B cell (primary cell): ENCODE measurements around the gene VWCE. TPM values are rescaled to one million over a fixed set of nuclear protein-coding genes. Genes with fewer than 3 reads are reported as not detected.

Source experiments
- ATAC-seq: fragments of 200-7000 bp; cut with Tn5 transposase; one replicate; pipeline ENCODE4 v1.10.0; 2021; ENCODE audit warnings: low read depth, mild to moderate bottlenecking, moderate number of reproducible peaks, moderate library complexity
- CTCF ChIA-PET: fragments of 350-600 bp; sonication (Branson Sonifier 250); formaldehyde crosslinking; loops from one replicate; lab custom pipeline; 2021; ENCODE audit warnings: antibody characterized with exemption, inconsistent platforms; lab: Charles Lee
- POLR2A ChIA-PET: fragments of 350-600 bp; sonication (Branson Sonifier 250); formaldehyde crosslinking; loops from one replicate; lab custom pipeline; 2021; ENCODE audit warnings: antibody characterized with exemption; lab: Charles Lee
- DNase-seq: peaks from one replicate; pipeline ENCODE4 v3.0.0; 2013
- H2AFZ ChIP-seq: 2 replicates; pipeline ENCODE4 v1.6.1; 2012; ENCODE audit warnings: mild to moderate bottlenecking, low read depth, low read length; ENCODE audit not compliant: insufficient read depth, poor library complexity, severe bottlenecking
- H3K27ac ChIP-seq, 2 donors: 1 replicate in 1 of 2; 2 replicates in 1 of 2; pipeline ENCODE4 v1.5.1; 2012 to 2013; ENCODE audit warnings: low read length in 2 of 2, mild to moderate bottlenecking in 2 of 2, moderate library complexity in 1 of 2
- H3K27me3 ChIP-seq, 4 experiments: fragments of 200-600 bp in 1 of 4; sonication (generic) in 1 of 4; replicated peaks in 1 of 4; 1 replicate in 2 of 4; 2 replicates in 2 of 4; pipeline versions ENCODE4 v1.6.1 to v1.7.0; 2013 to 2016; ENCODE audit warnings: low read length in 3 of 4, mild to moderate bottlenecking in 2 of 4, mixed read lengths in 1 of 4, moderate library complexity in 1 of 4; ENCODE audit not compliant: insufficient read depth in 4 of 4, control insufficient read depth in 3 of 4; ENCODE audit errors: control extremely low read depth in 1 of 4
- H3K36me3 ChIP-seq, 2 experiments: replicated peaks in 1 of 2; 1 replicate in 1 of 2; 2 replicates in 1 of 2; pipeline versions ENCODE4 v1.6.1 to v1.7.1; 2013; ENCODE audit warnings: low read length in 1 of 2; ENCODE audit not compliant: insufficient read depth in 2 of 2, control insufficient read depth in 1 of 2; ENCODE audit errors: control extremely low read depth in 1 of 2, extremely low read depth in 1 of 2
- H3K4me1 ChIP-seq, 2 donors: fragments of 200-600 bp in 1 of 2; sonication (generic) in 1 of 2; 1 replicate in 1 of 2; 2 replicates in 1 of 2; pipeline versions ENCODE4 v1.5.1 to v1.6.1; 2013 to 2017; ENCODE audit warnings: low read length in 2 of 2; ENCODE audit not compliant: control insufficient read depth in 2 of 2, insufficient read depth in 2 of 2
- H3K4me2 ChIP-seq: replicated peaks from 2 replicates; pipeline ENCODE3; 2012; ENCODE audit warnings: mild to moderate bottlenecking, low read depth, low read length; ENCODE audit not compliant: poor library complexity, severe bottlenecking
- H3K4me3 ChIP-seq, 5 experiments: fragments of 200-600 bp in 1 of 5; sonication (generic) in 1 of 5; 1 replicate in 3 of 5; 2 replicates in 2 of 5; pipeline versions ENCODE4 v1.5.1 to v1.7.0; 2011 to 2016; ENCODE audit warnings: low read length in 4 of 5, mild to moderate bottlenecking in 4 of 5, low read depth in 2 of 5, control low read depth in 1 of 5, moderate library complexity in 1 of 5; ENCODE audit not compliant: insufficient read depth in 1 of 5; ENCODE audit errors: control extremely low read depth in 1 of 5, extremely low read depth in 1 of 5
- H3K79me2 ChIP-seq: fragments of 200-600 bp; sonication (generic); one replicate; pipeline ENCODE4 v1.6.0; 2016; ENCODE audit warnings: low read length; ENCODE audit not compliant: control insufficient read depth, insufficient read depth
- H3K9ac ChIP-seq: fragments of 200-600 bp; sonication (generic); 2 replicates; pipeline ENCODE4 v1.6.1; 2017; ENCODE audit warnings: mild to moderate bottlenecking, low read length, moderate library complexity
- H3K9me3 ChIP-seq, 3 donors: one replicate each; pipeline versions ENCODE4 v1.6.1 to v1.7.1; 2013; ENCODE audit warnings: low read length in 2 of 3; ENCODE audit not compliant: control insufficient read depth in 2 of 3, insufficient read depth in 1 of 3; ENCODE audit errors: control extremely low read depth in 1 of 3
- H4K20me1 ChIP-seq: 2 replicates; pipeline ENCODE4 v1.6.0; 2012; ENCODE audit warnings: mild to moderate bottlenecking, low read length; ENCODE audit not compliant: insufficient read depth, control insufficient read depth, poor library complexity, severe bottlenecking
- H3K27ac Mint-ChIP-seq: one replicate; pipeline ENCODE4 v1.8.0; 2021; ENCODE audit warnings: mixed read lengths
- H3K27me3 Mint-ChIP-seq: one replicate; pipeline ENCODE4 v1.8.0; 2021; ENCODE audit warnings: mixed read lengths
- H3K4me1 Mint-ChIP-seq: one replicate; pipeline ENCODE4 v1.8.0; 2021; ENCODE audit warnings: mixed read lengths
- H3K4me3 Mint-ChIP-seq: one replicate; pipeline ENCODE4 v1.8.0; 2021; ENCODE audit warnings: mixed read lengths
- H3K9me3 Mint-ChIP-seq: one replicate; pipeline ENCODE4 v1.8.0; 2022; ENCODE audit warnings: mixed read lengths; ENCODE audit not compliant: insufficient read depth
- CTCF ChIP-seq: fragments of 200-600 bp; IDR thresholded peaks from one replicate; pipeline ENCODE4 v1.8.0; 2022; ENCODE audit warnings: antibody characterized with exemption, mild to moderate bottlenecking
- EZH2 ChIP-seq: IDR thresholded peaks from 2 replicates; pipeline ENCODE4 v1.6.1; 2012; ENCODE audit warnings: borderline replicate concordance, low read depth, mild to moderate bottlenecking, moderate library complexity, low read length; ENCODE audit not compliant: insufficient read depth, poor library complexity, severe bottlenecking
- WGBS: methylation state at CpG from one replicate; pipeline ENCODE4 v1.1.5; 2013; ENCODE audit warnings: missing lambda C conversion rate; ENCODE audit not compliant: insufficient coverage; 5-methylcytosine and 5-hydroxymethylcytosine counted together
- intact Hi-C: fragments of 100-400 bp; cut with micrococcal nuclease; formaldehyde crosslinking; loops from one replicate; pipeline ENCODE4 v1.10.0; 2022
- polyA plus RNA-seq: library from polyadenylated mRNA; depleted of rRNA; stranded (reverse); fragments of >200 nt; gene quantifications from 2 replicates; pipeline ENCODE4 v1.2.3, GENCODE V29; 2012
- total RNA-seq, 2 donors: library from RNA; stranded (reverse); fragments of 120-200 nt in 1 of 2; gene quantifications; 1 replicate in 1 of 2; 2 replicates in 1 of 2; pipeline versions ENCODE4 v1.2.3 to v1.2.4, GENCODE V29; 2013 to 2022

Gene VWCE
- total and polyA plus RNA-seq, 2 donors (not counting 1 experiment from before 2014, with no cell fraction given): 0.37 to 0.39 TPM

GRCh38 chr11:61278001-61278470, 17.1 kb downstream of the VWCE start:
- Histone ChIP-seq H3K27ac (no peak overlapping the region), H3K36me3 (no peaks in the 10 kb centered on the region), H3K27me3 (no peaks in the 10 kb centered on the region), H3K9me3 (no peaks in the 10 kb centered on the region), H3K4me3 (no peak overlapping the region), H2AFZ (no peak overlapping the region), H3K4me2 (no peak overlapping the region), H3K4me1 (no peaks in the 10 kb centered on the region), H3K79me2 (no peaks in the 10 kb centered on the region), H3K9ac (no peak overlapping the region), H4K20me1 (no peaks in the 10 kb centered on the region)
- ChIA-PET CTCF (no interaction called here), POLR2A (interaction anchor here (0.7 kb wide), 1 partner anchor 45 kb away, joined by 4 read pairs; no protein-coding TSS in a partner anchor)
- Mint-ChIP-seq H3K27me3 (no peaks in the 10 kb centered on the region), H3K27ac (no peak overlapping the region), H3K9me3 (no peaks in the 10 kb centered on the region), H3K4me3 (no peak overlapping the region), H3K4me1 (no peaks in the 10 kb centered on the region)
- no peak for DNase-seq
- no peak for TF ChIP-seq EZH2
- no peak for TF ChIP-seq CTCF
- no peak for ATAC-seq
- WGBS: 93% methylated on average over 8 of the region's 10 CpGs
- intact Hi-C loops: no loop called here

- Histone ChIP-seq H4K20me1 (no peaks in the 10 kb centered on the region), H3K79me2 (no peaks in the 10 kb centered on the region), H3K9ac (no peak overlapping the region), H3K4me3 (no peak overlapping the region), H3K4me2 (no peak overlapping the region), H3K4me1 (no peaks in the 10 kb centered on the region), H3K27ac (no peak overlapping the region), H2AFZ (no peak overlapping the region), H3K36me3 (no peaks in the 10 kb centered on the region), H3K9me3 (no peaks in the 10 kb centered on the region), H3K27me3 (no peaks in the 10 kb centered on the region)
- Mint-ChIP-seq H3K9me3 (no peaks in the 10 kb centered on the region), H3K4me3 (no peak overlapping the region), H3K27ac (no peak overlapping the region), H3K27me3 (no peaks in the 10 kb centered on the region), H3K4me1 (no peaks in the 10 kb centered on the region)
- 100% methylated on average over 5 of the region's 14 CpGs for WGBS
- TF ChIP-seq CTCF (no peak), EZH2 (no peak)
- no peak for DNase-seq
- POLR2A ChIA-PET: interaction anchor here (0.7 kb wide), 1 partner anchor 46 kb away, joined by 4 read pairs; no protein-coding TSS in a partner anchor
- intact Hi-C loops: no loop called here
- CTCF ChIA-PET: no interaction called here
- no peak for ATAC-seq
These were observed 17.7 kb downstream of the VWCE start for GRCh38 chr11:61277186-61278000.
